H1 (cell line): ENCODE measurements around the gene TMEM169.

ENCODE experiments used
- GABPA ChIP-seq: IDR thresholded peaks from 2 replicates; pipeline ENCODE4 v1.6.1; 2011; ENCODE audit warnings: mild to moderate bottlenecking, low read length, moderate library complexity, borderline replicate concordance; ENCODE audit not compliant: insufficient read depth
- HDAC2 ChIP-seq, 2 experiments: fragments of 300-600 bp in 1 of 2; sonication (generic) in 1 of 2; IDR thresholded peaks; 2 replicates each; pipeline ENCODE4 v1.6.1; 2011 to 2012; ENCODE audit warnings: low read depth in 2 of 2, low read length in 2 of 2, mild to moderate bottlenecking in 2 of 2, moderate library complexity in 2 of 2, borderline replicate concordance in 1 of 2, inconsistent platforms in 1 of 2
- JUN ChIP-seq: IDR thresholded peaks from 2 replicates; pipeline ENCODE4 v1.6.1; 2011; ENCODE audit warnings: low read depth, mild to moderate bottlenecking, improper control_type of control experiment, low read length
- POLR2A ChIP-seq, 2 experiments: IDR thresholded peaks; 1 replicate in 1 of 2; 2 replicates in 1 of 2; pipeline ENCODE4 v1.6.1; 2011; ENCODE audit warnings: low read depth in 2 of 2, low read length in 2 of 2, mild to moderate bottlenecking in 2 of 2; ENCODE audit errors: control extremely low read depth in 1 of 2
- RBBP5 ChIP-seq: IDR thresholded peaks from 2 replicates; pipeline ENCODE4 v1.7.1; 2012; ENCODE audit warnings: low read depth, mild to moderate bottlenecking, inconsistent platforms, low read length, moderate library complexity, borderline replicate concordance
- TF ChIP-seq, protein P1 (sequence below), 3 experiments: IDR thresholded peaks; 1 replicate in 2 of 3; 2 replicates in 1 of 3; pipeline versions ENCODE4 v1.5.1 to v1.6.1; 2011; ENCODE audit warnings: low read length in 3 of 3, mild to moderate bottlenecking in 3 of 3, inconsistent platforms in 2 of 3, low read depth in 1 of 3, moderate library complexity in 1 of 3; ENCODE audit not compliant: insufficient read depth in 1 of 3; ENCODE audit errors: control extremely low read depth in 1 of 3
- TF ChIP-seq, protein P2 (sequence below): fragments of 300-600 bp; sonication (generic); IDR thresholded peaks from 2 replicates; pipeline ENCODE4 v1.7.1; 2012; ENCODE audit warnings: low read length, moderate library complexity, mild to moderate bottlenecking, inconsistent platforms; ENCODE audit not compliant: insufficient replicate concordance

DNA sequence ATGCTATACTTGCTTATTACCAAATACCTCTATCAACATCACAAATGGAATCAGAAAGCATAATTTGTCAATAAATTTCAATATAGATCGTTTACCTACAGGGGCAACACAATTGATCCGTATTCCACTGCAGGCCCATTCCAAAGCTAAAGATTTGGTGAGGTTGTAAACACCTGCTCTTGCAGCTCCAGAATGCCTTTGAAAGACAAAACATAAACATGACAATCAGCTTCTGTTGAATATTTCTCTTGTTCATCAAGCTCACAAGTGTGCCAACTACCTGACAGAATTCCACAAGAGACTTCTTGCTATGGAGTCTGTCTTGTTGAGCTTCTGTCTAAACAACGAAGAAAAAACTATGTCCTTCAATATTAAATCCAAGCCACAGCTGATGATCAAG is 30.4 kb upstream of the TMEM169 start:
- TF ChIP-seq, protein P1, sequence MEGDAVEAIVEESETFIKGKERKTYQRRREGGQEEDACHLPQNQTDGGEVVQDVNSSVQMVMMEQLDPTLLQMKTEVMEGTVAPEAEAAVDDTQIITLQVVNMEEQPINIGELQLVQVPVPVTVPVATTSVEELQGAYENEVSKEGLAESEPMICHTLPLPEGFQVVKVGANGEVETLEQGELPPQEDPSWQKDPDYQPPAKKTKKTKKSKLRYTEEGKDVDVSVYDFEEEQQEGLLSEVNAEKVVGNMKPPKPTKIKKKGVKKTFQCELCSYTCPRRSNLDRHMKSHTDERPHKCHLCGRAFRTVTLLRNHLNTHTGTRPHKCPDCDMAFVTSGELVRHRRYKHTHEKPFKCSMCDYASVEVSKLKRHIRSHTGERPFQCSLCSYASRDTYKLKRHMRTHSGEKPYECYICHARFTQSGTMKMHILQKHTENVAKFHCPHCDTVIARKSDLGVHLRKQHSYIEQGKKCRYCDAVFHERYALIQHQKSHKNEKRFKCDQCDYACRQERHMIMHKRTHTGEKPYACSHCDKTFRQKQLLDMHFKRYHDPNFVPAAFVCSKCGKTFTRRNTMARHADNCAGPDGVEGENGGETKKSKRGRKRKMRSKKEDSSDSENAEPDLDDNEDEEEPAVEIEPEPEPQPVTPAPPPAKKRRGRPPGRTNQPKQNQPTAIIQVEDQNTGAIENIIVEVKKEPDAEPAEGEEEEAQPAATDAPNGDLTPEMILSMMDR (IDR thresholded peaks at IDR 0.05; ENCODE audit: control extremely low read depth in 1 of 3, insufficient read depth in 1 of 3, low read depth in 1 of 3, low read length in 3 of 3) = no peak
- TF ChIP-seq HDAC2 (IDR thresholded peaks at IDR 0.05; ENCODE audit: borderline replicate concordance in 1 of 2, low read depth in 2 of 2, low read length in 2 of 2) = no peak
- no peak for TF ChIP-seq RBBP5
- TF ChIP-seq, protein P2, sequence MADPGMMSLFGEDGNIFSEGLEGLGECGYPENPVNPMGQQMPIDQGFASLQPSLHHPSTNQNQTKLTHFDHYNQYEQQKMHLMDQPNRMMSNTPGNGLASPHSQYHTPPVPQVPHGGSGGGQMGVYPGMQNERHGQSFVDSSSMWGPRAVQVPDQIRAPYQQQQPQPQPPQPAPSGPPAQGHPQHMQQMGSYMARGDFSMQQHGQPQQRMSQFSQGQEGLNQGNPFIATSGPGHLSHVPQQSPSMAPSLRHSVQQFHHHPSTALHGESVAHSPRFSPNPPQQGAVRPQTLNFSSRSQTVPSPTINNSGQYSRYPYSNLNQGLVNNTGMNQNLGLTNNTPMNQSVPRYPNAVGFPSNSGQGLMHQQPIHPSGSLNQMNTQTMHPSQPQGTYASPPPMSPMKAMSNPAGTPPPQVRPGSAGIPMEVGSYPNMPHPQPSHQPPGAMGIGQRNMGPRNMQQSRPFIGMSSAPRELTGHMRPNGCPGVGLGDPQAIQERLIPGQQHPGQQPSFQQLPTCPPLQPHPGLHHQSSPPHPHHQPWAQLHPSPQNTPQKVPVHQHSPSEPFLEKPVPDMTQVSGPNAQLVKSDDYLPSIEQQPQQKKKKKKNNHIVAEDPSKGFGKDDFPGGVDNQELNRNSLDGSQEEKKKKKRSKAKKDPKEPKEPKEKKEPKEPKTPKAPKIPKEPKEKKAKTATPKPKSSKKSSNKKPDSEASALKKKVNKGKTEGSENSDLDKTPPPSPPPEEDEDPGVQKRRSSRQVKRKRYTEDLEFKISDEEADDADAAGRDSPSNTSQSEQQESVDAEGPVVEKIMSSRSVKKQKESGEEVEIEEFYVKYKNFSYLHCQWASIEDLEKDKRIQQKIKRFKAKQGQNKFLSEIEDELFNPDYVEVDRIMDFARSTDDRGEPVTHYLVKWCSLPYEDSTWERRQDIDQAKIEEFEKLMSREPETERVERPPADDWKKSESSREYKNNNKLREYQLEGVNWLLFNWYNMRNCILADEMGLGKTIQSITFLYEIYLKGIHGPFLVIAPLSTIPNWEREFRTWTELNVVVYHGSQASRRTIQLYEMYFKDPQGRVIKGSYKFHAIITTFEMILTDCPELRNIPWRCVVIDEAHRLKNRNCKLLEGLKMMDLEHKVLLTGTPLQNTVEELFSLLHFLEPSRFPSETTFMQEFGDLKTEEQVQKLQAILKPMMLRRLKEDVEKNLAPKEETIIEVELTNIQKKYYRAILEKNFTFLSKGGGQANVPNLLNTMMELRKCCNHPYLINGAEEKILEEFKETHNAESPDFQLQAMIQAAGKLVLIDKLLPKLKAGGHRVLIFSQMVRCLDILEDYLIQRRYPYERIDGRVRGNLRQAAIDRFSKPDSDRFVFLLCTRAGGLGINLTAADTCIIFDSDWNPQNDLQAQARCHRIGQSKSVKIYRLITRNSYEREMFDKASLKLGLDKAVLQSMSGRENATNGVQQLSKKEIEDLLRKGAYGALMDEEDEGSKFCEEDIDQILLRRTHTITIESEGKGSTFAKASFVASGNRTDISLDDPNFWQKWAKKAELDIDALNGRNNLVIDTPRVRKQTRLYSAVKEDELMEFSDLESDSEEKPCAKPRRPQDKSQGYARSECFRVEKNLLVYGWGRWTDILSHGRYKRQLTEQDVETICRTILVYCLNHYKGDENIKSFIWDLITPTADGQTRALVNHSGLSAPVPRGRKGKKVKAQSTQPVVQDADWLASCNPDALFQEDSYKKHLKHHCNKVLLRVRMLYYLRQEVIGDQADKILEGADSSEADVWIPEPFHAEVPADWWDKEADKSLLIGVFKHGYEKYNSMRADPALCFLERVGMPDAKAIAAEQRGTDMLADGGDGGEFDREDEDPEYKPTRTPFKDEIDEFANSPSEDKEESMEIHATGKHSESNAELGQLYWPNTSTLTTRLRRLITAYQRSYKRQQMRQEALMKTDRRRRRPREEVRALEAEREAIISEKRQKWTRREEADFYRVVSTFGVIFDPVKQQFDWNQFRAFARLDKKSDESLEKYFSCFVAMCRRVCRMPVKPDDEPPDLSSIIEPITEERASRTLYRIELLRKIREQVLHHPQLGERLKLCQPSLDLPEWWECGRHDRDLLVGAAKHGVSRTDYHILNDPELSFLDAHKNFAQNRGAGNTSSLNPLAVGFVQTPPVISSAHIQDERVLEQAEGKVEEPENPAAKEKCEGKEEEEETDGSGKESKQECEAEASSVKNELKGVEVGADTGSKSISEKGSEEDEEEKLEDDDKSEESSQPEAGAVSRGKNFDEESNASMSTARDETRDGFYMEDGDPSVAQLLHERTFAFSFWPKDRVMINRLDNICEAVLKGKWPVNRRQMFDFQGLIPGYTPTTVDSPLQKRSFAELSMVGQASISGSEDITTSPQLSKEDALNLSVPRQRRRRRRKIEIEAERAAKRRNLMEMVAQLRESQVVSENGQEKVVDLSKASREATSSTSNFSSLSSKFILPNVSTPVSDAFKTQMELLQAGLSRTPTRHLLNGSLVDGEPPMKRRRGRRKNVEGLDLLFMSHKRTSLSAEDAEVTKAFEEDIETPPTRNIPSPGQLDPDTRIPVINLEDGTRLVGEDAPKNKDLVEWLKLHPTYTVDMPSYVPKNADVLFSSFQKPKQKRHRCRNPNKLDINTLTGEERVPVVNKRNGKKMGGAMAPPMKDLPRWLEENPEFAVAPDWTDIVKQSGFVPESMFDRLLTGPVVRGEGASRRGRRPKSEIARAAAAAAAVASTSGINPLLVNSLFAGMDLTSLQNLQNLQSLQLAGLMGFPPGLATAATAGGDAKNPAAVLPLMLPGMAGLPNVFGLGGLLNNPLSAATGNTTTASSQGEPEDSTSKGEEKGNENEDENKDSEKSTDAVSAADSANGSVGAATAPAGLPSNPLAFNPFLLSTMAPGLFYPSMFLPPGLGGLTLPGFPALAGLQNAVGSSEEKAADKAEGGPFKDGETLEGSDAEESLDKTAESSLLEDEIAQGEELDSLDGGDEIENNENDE = no peak
- TF ChIP-seq GABPA = no peak
- no peak for TF ChIP-seq JUN
- no peak for TF ChIP-seq POLR2A (IDR thresholded peaks at IDR 0.05; ENCODE audit: control extremely low read depth in 1 of 2, low read depth in 2 of 2, low read length in 2 of 2)
